Glomerular endothelial cell (primary cell): ENCODE data around the gene PKN3. TPM values are rescaled to one million over a fixed set of nuclear protein-coding genes. Genes with fewer than 3 reads are reported as not detected.

Experiments
- DNase-seq: peaks from one replicate; pipeline ENCODE4 v3.0.0-alpha.2; 2011; ENCODE audit warnings: low read depth, low spot score; ENCODE audit errors: extremely low read depth
- total RNA-seq: library from RNA; depleted of rRNA; stranded (reverse); fragments of >200 nt; gene quantifications from 2 replicates; pipeline ENCODE4 v1.2.3, GENCODE V29; 2015

Gene PKN3
- total RNA-seq, 1 donor from 2014 or later: 14.8 TPM

GRCh38 chr9:128733256-128733655, 31.0 kb downstream of the PKN3 start:
- DNase-seq: peak; percentile 73

- no peak for DNase-seq
Measured at GRCh38 chr9:128735373-128735772, 33.1 kb downstream of the PKN3 start.

GRCh38 chr9:128742401-128742800, 40.1 kb downstream of the PKN3 start:
- DNase-seq: no peak

- DNase-seq: no peak
Measured at GRCh38 chr9:128743421-128743820, 41.1 kb downstream of the PKN3 start.

- DNase-seq: no peak
Measured at GRCh38 chr9:128747241-128747640, 44.9 kb downstream of the PKN3 start.

- DNase-seq: no peak
Measured at GRCh38 chr9:128750926-128751595, 48.8 kb downstream of the PKN3 start.

- no peak for DNase-seq
Measured at GRCh38 chr9:128753627-128754026, 51.3 kb downstream of the PKN3 start.

- no peak for DNase-seq
Measured at GRCh38 chr9:128757602-128758001, 55.3 kb downstream of the PKN3 start.

GRCh38 chr9:128762671-128763449, 60.6 kb downstream of the PKN3 start:
- DNase-seq: no peak

- DNase-seq: no peak
Measured at GRCh38 chr9:128764361-128764760, 62.1 kb downstream of the PKN3 start.

GRCh38 chr9:128765499-128765898, 63.2 kb downstream of the PKN3 start:
- DNase-seq: no peak

GRCh38 chr9:128768606-128769005, 66.3 kb downstream of the PKN3 start:
- no peak for DNase-seq

Other genes starting within 250 kb of the PKN3 start
- gene ODF2, start 246.5 kb upstream of the PKN3 start, total RNA-seq: 19.8 and 36.9 TPM in 2 replicates
- 14.4 and 21.6 TPM in 2 replicates for gene GLE1, start 197.8 kb upstream of the PKN3 start, total RNA-seq
- gene SPTAN1, start 149.9 kb upstream of the PKN3 start, total RNA-seq: 383 and 476 TPM in 2 replicates
- 55.0 and 71.9 TPM in 2 replicates for gene DYNC2I2, start 45.7 kb upstream of the PKN3 start, total RNA-seq
- 227 and 258 TPM in 2 replicates for gene SET, start 13.3 kb upstream of the PKN3 start, total RNA-seq
- gene ZDHHC12, start 21.6 kb downstream of the PKN3 start, total RNA-seq: 52.1 and 75.4 TPM in 2 replicates
- gene ZER1, start 69.4 kb downstream of the PKN3 start, total RNA-seq: 36.4 and 37.6 TPM in 2 replicates
- 22.4 and 31.6 TPM in 2 replicates for gene TBC1D13, start 84.8 kb downstream of the PKN3 start, total RNA-seq
- gene ENDOG, start 116.0 kb downstream of the PKN3 start, total RNA-seq: 26.3 and 38.0 TPM in 2 replicates
- gene SPOUT1, start 127.3 kb downstream of the PKN3 start, total RNA-seq: 23.8 and 28.4 TPM in 2 replicates
- gene KYAT1, start 179.4 kb downstream of the PKN3 start, total RNA-seq: 6.1 and 10.5 TPM in 2 replicates
- 114 and 116 TPM in 2 replicates for gene LRRC8A, start 179.6 kb downstream of the PKN3 start, total RNA-seq
- gene PHYHD1, start 218.5 kb downstream of the PKN3 start, total RNA-seq: 0.23 and 2.9 TPM in 2 replicates
- 28.1 and 32.1 TPM in 2 replicates for gene DOLK, start 245.1 kb downstream of the PKN3 start, total RNA-seq
- 47.5 and 51.3 TPM in 2 replicates for gene NUP188, start 245.2 kb downstream of the PKN3 start, total RNA-seq